HL-60 (cell line): ENCODE data around the gene STAMBP.

ENCODE experiments used
- DNase-seq, 2 experiments: peaks; one replicate each; pipeline ENCODE4 v3.0.0-alpha.2; 2010 to 2020; ENCODE audit warnings: low read depth in 1 of 2, low spot score in 1 of 2
- H3K27ac ChIP-seq: fragments of 250-450 bp; sonication (Bioruptor Pico); replicated peaks from 2 replicates; pipeline ENCODE4 v1.5.1; 2020; ENCODE audit warnings: mild to moderate bottlenecking, moderate library complexity
- H3K27me3 ChIP-seq: fragments of 250-450 bp; sonication (Bioruptor Pico); 2 replicates; pipeline ENCODE4 v1.5.1; 2021; ENCODE audit warnings: mild to moderate bottlenecking, moderate library complexity; ENCODE audit not compliant: insufficient read depth, poor library complexity, severe bottlenecking
- H3K4me3 ChIP-seq: replicated peaks from 2 replicates; pipeline ENCODE4 v1.5.1; 2011; ENCODE audit warnings: mild to moderate bottlenecking, control low read depth, low read length; ENCODE audit not compliant: insufficient read depth
- GABPA ChIP-seq: IDR thresholded peaks from 2 replicates; pipeline ENCODE4 v1.6.1; 2012; ENCODE audit warnings: low read depth
- POLR2AphosphoS5 ChIP-seq: IDR thresholded peaks from 2 replicates; pipeline ENCODE4 v1.6.1; 2012; ENCODE audit warnings: low read depth
- SPI1 ChIP-seq: IDR thresholded peaks from 2 replicates; pipeline ENCODE4 v1.6.1; 2012; ENCODE audit warnings: low read depth, mild to moderate bottlenecking, borderline replicate concordance
- TF ChIP-seq, protein P1 (sequence below): IDR thresholded peaks from one replicate; pipeline ENCODE4 v1.5.1; 2011; ENCODE audit warnings: low read length, control low read depth, inconsistent platforms; ENCODE audit not compliant: insufficient read depth
- TF ChIP-seq, protein P2 (sequence below): IDR thresholded peaks from 2 replicates; pipeline ENCODE4 v1.6.1; 2012; ENCODE audit warnings: low read depth; ENCODE audit not compliant: insufficient replicate concordance

The STAMBP gene

DNA sequence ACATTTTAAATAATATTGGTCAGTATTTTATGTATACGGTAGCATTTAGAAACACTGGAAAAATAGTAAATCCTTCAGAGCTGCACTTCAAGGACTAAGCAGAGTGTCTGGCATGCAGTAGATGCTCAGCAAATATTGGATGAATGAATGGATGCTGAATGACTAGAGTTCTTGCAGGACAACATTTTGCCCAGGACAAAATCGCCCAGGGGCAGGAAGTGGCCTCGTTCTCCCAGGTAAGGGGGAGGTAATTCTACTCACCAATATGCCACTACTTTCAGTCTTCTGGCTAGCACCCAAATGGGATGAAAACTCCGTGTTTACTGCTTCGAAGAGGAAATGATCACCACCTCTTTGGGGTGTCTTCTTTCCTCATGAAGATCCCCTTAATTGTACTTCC, 93.9 kb downstream of the STAMBP start:
- Histone ChIP-seq H3K4me3 (no peak overlapping the region), H3K27ac (no peak overlapping the region), H3K27me3 (no peaks in the 10 kb centered on the region)
- no peak for TF ChIP-seq SPI1
- TF ChIP-seq POLR2AphosphoS5 = no peak
- no peak for TF ChIP-seq GABPA
- TF ChIP-seq, protein P1, sequence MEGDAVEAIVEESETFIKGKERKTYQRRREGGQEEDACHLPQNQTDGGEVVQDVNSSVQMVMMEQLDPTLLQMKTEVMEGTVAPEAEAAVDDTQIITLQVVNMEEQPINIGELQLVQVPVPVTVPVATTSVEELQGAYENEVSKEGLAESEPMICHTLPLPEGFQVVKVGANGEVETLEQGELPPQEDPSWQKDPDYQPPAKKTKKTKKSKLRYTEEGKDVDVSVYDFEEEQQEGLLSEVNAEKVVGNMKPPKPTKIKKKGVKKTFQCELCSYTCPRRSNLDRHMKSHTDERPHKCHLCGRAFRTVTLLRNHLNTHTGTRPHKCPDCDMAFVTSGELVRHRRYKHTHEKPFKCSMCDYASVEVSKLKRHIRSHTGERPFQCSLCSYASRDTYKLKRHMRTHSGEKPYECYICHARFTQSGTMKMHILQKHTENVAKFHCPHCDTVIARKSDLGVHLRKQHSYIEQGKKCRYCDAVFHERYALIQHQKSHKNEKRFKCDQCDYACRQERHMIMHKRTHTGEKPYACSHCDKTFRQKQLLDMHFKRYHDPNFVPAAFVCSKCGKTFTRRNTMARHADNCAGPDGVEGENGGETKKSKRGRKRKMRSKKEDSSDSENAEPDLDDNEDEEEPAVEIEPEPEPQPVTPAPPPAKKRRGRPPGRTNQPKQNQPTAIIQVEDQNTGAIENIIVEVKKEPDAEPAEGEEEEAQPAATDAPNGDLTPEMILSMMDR = no peak
- TF ChIP-seq, protein P2, sequence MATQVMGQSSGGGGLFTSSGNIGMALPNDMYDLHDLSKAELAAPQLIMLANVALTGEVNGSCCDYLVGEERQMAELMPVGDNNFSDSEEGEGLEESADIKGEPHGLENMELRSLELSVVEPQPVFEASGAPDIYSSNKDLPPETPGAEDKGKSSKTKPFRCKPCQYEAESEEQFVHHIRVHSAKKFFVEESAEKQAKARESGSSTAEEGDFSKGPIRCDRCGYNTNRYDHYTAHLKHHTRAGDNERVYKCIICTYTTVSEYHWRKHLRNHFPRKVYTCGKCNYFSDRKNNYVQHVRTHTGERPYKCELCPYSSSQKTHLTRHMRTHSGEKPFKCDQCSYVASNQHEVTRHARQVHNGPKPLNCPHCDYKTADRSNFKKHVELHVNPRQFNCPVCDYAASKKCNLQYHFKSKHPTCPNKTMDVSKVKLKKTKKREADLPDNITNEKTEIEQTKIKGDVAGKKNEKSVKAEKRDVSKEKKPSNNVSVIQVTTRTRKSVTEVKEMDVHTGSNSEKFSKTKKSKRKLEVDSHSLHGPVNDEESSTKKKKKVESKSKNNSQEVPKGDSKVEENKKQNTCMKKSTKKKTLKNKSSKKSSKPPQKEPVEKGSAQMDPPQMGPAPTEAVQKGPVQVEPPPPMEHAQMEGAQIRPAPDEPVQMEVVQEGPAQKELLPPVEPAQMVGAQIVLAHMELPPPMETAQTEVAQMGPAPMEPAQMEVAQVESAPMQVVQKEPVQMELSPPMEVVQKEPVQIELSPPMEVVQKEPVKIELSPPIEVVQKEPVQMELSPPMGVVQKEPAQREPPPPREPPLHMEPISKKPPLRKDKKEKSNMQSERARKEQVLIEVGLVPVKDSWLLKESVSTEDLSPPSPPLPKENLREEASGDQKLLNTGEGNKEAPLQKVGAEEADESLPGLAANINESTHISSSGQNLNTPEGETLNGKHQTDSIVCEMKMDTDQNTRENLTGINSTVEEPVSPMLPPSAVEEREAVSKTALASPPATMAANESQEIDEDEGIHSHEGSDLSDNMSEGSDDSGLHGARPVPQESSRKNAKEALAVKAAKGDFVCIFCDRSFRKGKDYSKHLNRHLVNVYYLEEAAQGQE = no peak
- DNase-seq = no peak
